ENCODE results near the gene CITED2. TPM values are rescaled to one million over a fixed set of nuclear protein-coding genes. Genes with fewer than 3 reads are reported as not detected.

CITED2 gene
- total and polyA plus RNA-seq, 2 of the 8 experiments (the other 6 are each of a cell fraction or from before 2014, with no cell fraction given) = 89.1 to 115 TPM

DNA sequence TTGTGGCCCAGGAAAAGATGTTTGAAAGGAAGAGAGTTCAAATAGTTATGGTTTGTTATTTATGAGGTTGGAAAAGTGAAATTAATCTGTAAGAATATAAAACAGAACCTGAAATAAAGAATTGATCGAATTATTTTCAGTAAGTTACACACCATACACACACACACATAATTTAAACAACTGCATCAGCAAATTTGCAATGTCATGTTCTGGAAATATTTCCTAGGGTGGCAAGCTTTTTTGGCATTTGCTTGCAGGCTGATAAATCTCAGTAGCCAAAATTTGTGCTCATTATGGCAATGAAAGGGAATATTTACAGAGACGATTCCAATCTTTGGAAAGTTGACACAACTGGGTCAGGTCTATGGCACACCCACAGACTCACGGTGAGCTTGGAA is 9.5 kb downstream of the CITED2 start:
- Histone ChIP-seq H3K9ac (replicated peaks in 1 of 4; ENCODE audit: extremely low read depth in 1 of 4, low read depth in 3 of 4, low read length in 3 of 4) (no peak overlapping the region), H2BK5ac (ENCODE audit: low read depth, low read length) (no peak overlapping the region), H3K56ac (replicated peaks; ENCODE audit: insufficient read length, low read depth, low read length) (no peak overlapping the region), H4K91ac (replicated peaks; ENCODE audit: insufficient read length, low read length) (no peak overlapping the region), H4K8ac (ENCODE audit: extremely low read depth, insufficient read depth, low read length) (no peak overlapping the region), H2AFZ (ENCODE audit: low read length) (no peak overlapping the region), H3K23ac (ENCODE audit: insufficient read length) (no peak overlapping the region), H3K14ac (ENCODE audit: insufficient read length) (no peak overlapping the region), H3K4me2 (ENCODE audit: insufficient read depth in 1 of 2, low read depth in 2 of 2, low read length in 2 of 2) (no peak overlapping the region), H3K9me3 (ENCODE audit: insufficient read depth in 2 of 2, low read depth in 1 of 2, low read length in 1 of 2) (no peaks in the 10 kb centered on the region), H3K36me3 (ENCODE audit: control insufficient read depth in 2 of 4, insufficient read depth in 4 of 4, low read length in 3 of 4) (no peaks in the 10 kb centered on the region), H3K79me2 (ENCODE audit: control insufficient read depth in 1 of 2, insufficient read depth in 2 of 2, low read length in 2 of 2) (no peaks in the 10 kb centered on the region), H2BK20ac (ENCODE audit: low read length) (no peak overlapping the region; the same call in 1 of the 2 replicates), H2BK120ac (replicated peaks; ENCODE audit: low read depth, low read length) (peak overlapping the region; percentile 17), H2BK15ac (ENCODE audit: low read length) (no peak overlapping the region), H3K23me2 (ENCODE audit: low read depth, low read length) (no peaks in the 10 kb centered on the region), H3K4me1 (replicated peaks in 1 of 4; ENCODE audit: control insufficient read depth in 3 of 4, insufficient read depth in 4 of 4, low read length in 3 of 4) (peaks cover 0 to 25% (median 19%) of the 10 kb centered on the region in 4 experiments; a peak in 5 of 7 replicates), H3K18ac (ENCODE audit: extremely low read depth, low read length) (no peak overlapping the region), H3K4ac (replicated peaks; ENCODE audit: insufficient read length, low read depth, low read length) (no peak overlapping the region), H3K27ac (ENCODE audit: low read depth, low read length) (no peak overlapping the region), H3K4me3 (ENCODE audit: extremely low read depth in 1 of 4, insufficient read depth in 2 of 4, low read depth in 3 of 4, low read length in 4 of 4) (no peak overlapping the region), H4K5ac (ENCODE audit: insufficient read length, low read depth, low read length) (no peak overlapping the region), H3K27me3 (replicated peaks in 1 of 4; ENCODE audit: control insufficient read depth in 3 of 4, extremely low read depth in 1 of 4, insufficient read depth in 3 of 4, low read length in 3 of 4) (no peaks in the 10 kb centered on the region), H4K20me1 (replicated peaks in 1 of 2; ENCODE audit: control insufficient read depth in 1 of 2, insufficient read depth in 2 of 2, low read length in 2 of 2) (no peaks in the 10 kb centered on the region), H2AK5ac (ENCODE audit: low read depth, low read length) (no peak overlapping the region), H3K79me1 (ENCODE audit: low read depth, low read length) (no peaks in the 10 kb centered on the region), H2BK12ac (ENCODE audit: low read depth, low read length) (no peak overlapping the region)
- TF ChIP-seq, protein P1, sequence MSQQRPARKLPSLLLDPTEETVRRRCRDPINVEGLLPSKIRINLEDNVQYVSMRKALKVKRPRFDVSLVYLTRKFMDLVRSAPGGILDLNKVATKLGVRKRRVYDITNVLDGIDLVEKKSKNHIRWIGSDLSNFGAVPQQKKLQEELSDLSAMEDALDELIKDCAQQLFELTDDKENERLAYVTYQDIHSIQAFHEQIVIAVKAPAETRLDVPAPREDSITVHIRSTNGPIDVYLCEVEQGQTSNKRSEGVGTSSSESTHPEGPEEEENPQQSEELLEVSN (IDR thresholded peaks at IDR 0.05) = no peak
- no peak for TF ChIP-seq JUND (IDR thresholded peaks at IDR 0.05; ENCODE audit: low read length)
- TF ChIP-seq NRF1 (IDR thresholded peaks at IDR 0.05; ENCODE audit: low read depth, low read length) = no peak
- DNase-seq (ENCODE audit: low read depth in 1 of 2, low spot score in 2 of 2) = no peak
- POLR2A ChIA-PET (ENCODE audit: partially characterized antibody) = interaction anchor here (1.0 to 2.9 kb wide), 2 partner anchors 10 to 146 kb away, joined by 4 to 15 read pairs; partner anchors contain the start of gene CITED2
- 87% methylated on average over 3 of the region's 3 CpGs; no CpG with 5 or more reads in 1 of the 2 experiments for WGBS, 2 experiments (ENCODE audit: extremely low coverage in 1 of 2, insufficient coverage in 1 of 2, insufficient read length in 1 of 2, insufficient replicate concordance in 2 of 2, low coverage in 1 of 2, low lambda C conversion rate in 2 of 2, missing lambda C conversion rate in 1 of 2)
- FAIRE-seq = no peak
- CTCF ChIA-PET (ENCODE audit: partially characterized antibody) = interaction anchor here (0.6 to 4.4 kb wide), 40 partner anchors 9 to 1249 kb away, joined by 3 to 68 read pairs (median 3); partner anchors contain the start of gene CITED2
